GM12865 (cell line): Measurements from ENCODE around the gene NAGLU.
A peak's percentile ranks its signal among the peaks of the same experiment; 100 is the strongest.
"Not testable (repeated sequence)": the region's sequence is repeated elsewhere in the genome, so short reads cannot be mapped to it uniquely, and the experiment has no call there.

ENCODE experiments used
- DNase-seq: peaks from one replicate; pipeline ENCODE4 v3.0.0; 2010; ENCODE audit warnings: low read depth
- H3K4me3 ChIP-seq: 2 replicates; pipeline ENCODE4 v1.5.1; 2011; ENCODE audit warnings: mild to moderate bottlenecking, low read depth, low read length, control low read depth
- TF ChIP-seq, protein P1 (sequence below): IDR thresholded peaks from 2 replicates; pipeline ENCODE4 v1.5.1; 2011; ENCODE audit warnings: low read length, control low read depth, low read depth, inconsistent platforms; ENCODE audit not compliant: insufficient read depth; ENCODE audit errors: missing control alignments

The NAGLU gene

DNA sequence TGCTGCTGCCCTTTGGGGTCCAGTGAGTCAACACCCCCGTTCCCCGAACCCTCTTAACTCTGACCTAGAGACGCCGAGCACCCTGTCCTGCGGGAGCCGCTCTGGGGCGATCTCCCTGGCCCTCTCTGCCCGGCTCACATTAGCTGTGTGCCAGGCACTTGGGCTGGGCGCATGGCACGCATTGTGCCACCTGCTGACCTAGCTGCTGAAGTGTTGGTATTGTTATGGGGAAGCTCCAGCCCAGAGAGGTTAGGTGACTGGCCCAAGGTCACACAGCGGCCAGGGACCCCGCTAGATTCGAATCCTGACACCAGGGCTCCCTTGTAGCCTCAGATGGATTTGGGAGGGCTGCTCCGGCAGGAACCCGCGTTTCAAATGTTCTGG is 17.8 kb downstream of the NAGLU start:
- no peak for DNase-seq
- H3K4me3 ChIP-seq: peak overlapping the region; percentile 97
- TF ChIP-seq, protein P1, sequence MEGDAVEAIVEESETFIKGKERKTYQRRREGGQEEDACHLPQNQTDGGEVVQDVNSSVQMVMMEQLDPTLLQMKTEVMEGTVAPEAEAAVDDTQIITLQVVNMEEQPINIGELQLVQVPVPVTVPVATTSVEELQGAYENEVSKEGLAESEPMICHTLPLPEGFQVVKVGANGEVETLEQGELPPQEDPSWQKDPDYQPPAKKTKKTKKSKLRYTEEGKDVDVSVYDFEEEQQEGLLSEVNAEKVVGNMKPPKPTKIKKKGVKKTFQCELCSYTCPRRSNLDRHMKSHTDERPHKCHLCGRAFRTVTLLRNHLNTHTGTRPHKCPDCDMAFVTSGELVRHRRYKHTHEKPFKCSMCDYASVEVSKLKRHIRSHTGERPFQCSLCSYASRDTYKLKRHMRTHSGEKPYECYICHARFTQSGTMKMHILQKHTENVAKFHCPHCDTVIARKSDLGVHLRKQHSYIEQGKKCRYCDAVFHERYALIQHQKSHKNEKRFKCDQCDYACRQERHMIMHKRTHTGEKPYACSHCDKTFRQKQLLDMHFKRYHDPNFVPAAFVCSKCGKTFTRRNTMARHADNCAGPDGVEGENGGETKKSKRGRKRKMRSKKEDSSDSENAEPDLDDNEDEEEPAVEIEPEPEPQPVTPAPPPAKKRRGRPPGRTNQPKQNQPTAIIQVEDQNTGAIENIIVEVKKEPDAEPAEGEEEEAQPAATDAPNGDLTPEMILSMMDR: no peak

DNA sequence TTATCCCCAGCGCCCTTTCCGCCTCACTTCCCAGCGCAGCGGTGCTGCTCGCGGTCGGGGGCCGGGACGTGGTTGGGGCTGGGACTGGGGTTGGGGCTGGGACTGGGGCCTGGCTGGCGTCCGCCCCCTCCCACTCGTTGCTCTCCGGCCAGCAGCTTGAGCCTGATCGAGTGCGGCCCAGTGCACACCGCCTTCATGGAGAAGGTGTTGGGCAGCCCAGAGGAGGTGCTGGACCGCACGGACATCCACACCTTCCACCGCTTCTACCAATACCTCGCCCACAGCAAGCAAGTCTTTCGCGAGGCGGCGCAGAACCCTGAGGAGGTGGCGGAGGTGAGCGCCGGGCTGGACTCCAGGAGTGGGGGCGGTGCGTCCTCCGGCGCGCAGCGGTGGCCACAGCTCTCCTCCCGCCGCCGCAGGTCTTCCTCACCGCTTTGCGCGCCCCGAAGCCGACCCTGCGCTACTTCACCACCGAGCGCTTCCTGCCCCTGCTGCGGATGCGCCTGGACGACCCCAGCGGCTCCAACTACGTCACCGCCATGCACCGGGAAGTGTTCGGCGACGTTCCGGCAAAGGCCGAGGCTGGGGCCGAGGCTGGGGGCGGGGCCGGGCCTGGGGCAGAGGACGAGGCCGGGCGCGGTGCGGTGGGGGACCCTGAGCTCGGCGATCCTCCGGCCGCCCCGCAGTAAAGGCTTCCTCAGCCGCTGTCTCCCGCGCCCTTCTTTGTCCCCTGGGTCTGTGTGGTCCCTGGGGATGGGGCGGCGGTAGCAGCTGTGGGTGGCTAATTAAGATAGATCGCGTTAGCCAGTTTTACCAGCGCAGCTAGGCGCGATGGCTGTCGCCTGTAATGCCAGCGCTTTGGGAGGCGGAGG is 18.4 kb downstream of the NAGLU start:
- H3K4me3 ChIP-seq: peak overlapping the region; percentile 97
- TF ChIP-seq, protein P1: no peak
- peak; percentile 93 for DNase-seq

DNA sequence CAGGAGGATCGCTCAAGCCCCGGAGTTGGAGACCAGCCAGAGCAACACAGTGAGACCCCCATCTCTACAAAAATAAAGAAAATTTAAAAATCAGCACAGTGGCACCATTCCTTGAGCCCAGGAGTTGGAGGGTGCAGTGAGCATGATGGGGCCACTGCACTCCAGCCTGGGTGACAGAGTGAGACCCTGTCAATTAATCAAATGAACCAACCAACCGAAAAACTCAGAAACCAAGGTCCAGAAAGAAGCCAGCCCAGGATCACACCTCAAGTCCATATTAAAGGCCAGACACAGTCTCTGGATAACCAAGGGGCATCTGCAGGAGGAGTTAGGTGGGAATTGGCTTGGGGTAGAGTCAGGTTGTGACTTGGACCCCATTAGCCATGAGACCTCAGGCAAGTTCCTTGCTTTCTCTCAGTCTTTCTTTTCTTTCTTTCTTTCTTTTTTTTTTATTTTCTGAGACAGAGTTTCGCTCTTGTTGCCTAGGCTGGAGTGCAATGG is 19.1 kb downstream of the NAGLU start:
- peak overlapping the region; percentile 97 for H3K4me3 ChIP-seq
- no peak for DNase-seq

DNA sequence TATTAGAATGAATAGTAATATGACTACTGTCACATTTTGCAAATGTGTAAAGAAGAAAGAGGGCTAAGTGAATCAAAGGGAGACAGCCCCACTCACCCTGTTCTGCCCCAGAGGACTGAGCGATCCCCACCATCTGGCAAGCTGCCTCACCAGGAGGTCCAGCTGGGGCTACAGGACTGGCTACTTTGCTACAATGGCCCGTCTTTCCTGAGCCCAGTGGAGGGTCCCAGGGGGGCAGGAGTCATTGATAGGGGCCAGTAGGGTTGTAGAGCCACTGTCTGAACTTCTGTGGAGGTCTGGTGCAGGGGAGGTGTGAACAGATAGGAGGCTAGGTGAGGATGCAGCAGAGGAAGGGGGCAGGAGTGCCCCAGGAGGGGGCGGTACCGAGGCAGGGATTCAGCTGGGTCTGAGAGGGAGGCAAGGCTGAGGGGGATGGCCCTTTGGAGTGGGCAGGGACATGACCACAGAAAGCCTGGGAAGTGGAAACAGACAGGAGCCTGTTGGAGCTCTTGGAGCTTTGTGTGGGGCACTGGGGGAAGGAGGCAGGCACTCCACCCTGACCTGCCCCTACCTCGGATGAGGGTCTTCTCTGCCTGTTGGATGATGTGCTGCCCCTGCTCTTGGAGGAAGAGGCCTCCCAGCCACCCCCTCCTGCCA is 20.0 kb downstream of the NAGLU start:
- DNase-seq: not testable (repeated sequence)

More for the DNA sequence above, 19.1 kb downstream of the NAGLU start:
- TF ChIP-seq, protein P1: no peak

DNA sequence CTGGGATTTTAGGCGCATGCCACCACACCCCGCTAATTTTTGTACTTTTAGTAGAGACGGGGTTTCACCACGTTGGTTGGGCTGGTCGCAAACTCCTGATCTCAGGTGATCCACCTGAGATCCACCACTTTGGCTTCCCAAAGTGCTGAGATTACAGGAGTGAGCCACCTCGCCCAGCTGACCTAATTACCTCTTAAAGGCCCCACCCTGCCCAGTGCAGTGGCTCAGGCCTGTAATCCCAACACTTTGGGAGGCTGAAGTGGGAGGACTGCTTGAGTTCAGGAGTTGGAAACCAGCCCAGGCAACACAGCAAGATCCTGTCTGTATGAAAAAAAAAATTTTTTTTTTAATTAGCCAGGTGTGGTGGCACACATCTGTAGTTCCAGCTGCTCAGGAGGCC is 23.0 kb downstream of the NAGLU start:
- no peak overlapping the region for H3K4me3 ChIP-seq
- DNase-seq: no peak
- TF ChIP-seq, protein P1: no peak

More for the DNA sequence above, 20.0 kb downstream of the NAGLU start:
- not testable (repeated sequence) for H3K4me3 ChIP-seq

DNA sequence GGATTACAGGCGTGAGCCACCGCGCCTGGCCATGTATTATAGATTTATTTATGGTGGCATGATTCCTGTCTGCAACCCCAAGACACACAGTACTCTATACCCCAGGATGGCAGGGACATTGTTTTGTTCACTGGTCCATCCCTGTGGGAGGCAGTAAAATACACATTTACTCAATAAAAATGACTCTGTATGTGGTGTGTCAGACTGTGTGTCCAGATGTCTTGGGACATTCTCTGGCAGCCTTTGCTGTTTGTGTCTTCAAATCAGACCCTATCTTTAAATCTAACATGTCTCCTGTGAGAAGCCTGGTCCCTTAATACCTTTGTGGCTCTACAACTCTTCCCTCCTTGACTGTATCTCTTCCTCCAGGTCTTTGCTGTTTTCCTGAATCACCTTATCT is 24.2 kb downstream of the NAGLU start:
- H3K4me3 ChIP-seq: no peak overlapping the region
- TF ChIP-seq, protein P1: no peak
- no peak for DNase-seq

DNA sequence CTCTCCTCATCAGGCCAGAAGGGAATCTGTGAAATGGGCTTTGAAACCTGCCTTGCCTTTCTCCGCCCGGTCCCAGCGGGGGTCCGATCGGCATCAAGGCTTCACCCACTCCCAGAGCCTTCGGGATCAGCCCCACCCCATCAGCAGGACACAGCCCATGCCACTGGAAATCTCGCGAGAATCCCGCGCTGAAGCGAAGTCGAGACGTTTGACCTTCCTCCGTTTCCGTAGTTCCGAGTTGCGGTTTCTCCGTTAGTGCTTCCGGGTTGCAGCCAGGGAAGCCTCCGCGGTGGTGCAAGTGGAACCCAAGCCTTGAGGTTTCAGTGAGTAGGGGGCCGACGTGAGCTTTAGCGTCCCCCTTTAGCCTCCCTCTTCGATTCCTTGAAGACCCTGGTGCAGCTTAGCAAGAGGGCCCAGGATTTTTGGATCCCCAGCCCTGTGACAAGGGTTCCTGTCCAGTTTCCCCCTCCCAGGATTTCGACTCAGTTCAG is 25.9 kb downstream of the NAGLU start, which contains the start of gene COASY:
TSS of gene COASY (plus strand) at position 252 of the 491 bp plus-strand sequence. CDS start 475 bp downstream, outside the sequence.
- peak within 1 kb of the TSS; percentile 87 for H3K4me3 ChIP-seq
- TF ChIP-seq, protein P1: no peak
- DNase-seq: peak; percentile 98
